Activated T-cell treated with anti-CD3 and anti-CD28 coated beads, Interleukin-2, amount 50 U/mL, for 48 hours (primary cell): ENCODE data around the gene UBE2I.

Experiments
- DNase-seq, 2 experiments: peaks; one replicate each; pipeline ENCODE4 v3.0.0-alpha.2; 2020

UBE2I gene

DNA sequence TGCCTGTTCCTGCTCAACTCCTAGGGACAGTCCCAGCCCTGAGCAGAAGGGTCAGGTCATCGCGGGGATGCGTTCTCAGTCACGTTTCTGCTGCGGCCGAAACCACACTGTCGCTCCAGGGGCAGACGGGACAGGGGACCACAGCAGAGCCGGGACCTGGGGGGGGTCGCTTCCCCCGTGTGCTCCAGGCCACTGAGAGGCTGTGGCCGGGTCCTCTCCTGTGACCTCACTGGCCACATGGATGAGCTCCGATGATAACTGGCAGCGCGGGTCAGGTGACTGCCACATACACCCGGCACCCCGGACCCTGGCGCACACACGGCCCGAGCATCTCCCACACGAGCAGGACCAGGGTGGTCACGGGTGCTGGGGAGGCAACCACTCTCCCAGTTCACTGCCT is 55.1 kb downstream of the UBE2I start:
- no peak for DNase-seq

DNA sequence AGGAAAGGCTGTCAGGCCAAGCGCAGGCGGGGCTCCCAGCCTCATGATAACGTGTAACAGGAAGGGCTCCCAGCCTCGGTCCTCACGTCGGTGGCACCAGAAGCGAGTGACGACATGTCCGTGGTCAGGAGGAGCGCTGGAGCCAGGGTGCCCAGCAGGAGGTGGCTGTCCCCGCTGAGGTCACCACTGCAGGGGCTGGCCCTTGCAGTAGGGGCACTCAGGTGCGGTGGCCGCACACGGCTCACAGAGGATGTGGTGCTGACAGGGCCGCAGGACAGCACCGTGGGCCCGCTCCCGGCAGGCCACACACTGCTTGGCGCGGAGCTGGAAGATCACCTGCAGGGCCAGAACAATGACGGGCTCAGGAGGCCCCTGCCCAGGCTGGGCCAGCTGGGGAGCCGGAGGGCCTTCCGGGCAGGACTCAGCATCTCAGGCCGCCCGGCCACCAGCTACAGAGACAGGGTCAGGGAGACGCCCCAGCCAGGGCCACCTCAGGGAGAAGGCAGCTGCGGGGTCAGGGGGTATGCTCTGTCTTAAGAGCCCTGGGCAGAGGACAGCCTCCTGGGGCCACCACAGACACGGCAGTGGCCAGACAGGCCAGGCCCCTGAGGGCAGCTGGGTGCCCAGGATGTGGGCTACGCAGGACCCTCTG is 56.8 kb downstream of the UBE2I start:
- DNase-seq: no peak

DNA sequence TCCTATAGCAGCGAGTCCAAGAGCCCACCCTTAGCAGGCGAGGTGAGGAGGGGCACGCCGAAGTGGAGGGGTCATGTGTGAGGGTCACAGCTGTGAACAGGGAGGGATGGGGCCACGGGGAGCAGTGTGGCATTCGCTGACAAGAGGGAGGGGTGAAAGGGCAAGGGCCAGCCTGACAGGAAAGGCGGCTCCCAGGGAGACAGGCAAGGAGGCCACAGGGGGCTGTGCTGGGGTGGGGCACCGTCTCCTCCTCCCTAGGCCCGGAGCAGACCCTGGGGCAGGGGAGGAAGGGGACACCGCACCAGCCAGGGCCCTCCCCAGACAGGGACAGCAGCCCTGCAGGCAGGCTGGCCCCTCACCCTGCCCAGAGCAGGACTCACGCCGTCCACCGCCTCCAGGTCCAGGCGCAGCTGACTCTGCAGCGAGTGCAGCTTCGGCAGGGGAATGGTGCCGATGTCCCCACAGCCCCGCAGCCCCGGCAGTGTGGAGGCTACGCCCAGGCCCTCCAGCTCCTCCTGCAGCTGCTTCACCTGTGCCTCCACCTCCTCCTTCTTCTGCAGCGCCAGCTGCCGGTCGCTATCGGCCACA is 57.4 kb downstream of the UBE2I start:
- no peak for DNase-seq

DNA sequence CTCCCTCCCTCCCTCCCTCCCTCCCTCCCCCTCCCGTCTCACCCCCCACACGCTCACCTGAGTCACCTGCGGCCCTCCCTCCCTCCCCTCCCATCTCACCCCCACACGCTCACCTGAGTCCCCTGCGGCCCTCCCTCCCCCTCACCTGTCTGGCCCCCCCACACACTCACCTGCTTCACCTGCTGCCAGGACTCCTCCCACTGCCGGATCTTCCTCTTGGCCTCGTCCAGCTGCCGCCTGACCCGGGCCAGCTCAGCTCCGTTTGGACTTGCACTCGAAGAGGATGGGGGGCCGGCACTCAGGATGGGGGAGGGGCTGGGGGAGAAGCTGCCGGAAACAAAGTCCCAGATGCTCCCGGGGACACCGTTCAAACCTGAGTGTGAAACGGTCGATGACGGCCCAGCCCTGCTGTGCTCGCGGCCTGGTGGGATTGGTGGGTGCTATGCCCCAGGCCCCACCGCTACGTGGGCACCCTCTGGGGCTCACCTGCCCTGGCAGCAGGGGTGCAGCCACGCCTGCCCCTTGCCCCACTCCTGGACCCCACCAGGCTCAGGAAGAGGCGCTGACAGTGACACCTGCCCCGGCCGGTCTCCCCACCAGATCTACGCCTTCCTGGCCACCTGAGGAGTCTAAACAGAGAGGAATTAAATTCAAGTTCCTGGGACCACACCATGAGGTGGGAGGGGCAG is 58.2 kb downstream of the UBE2I start:
- no peak for DNase-seq

DNA sequence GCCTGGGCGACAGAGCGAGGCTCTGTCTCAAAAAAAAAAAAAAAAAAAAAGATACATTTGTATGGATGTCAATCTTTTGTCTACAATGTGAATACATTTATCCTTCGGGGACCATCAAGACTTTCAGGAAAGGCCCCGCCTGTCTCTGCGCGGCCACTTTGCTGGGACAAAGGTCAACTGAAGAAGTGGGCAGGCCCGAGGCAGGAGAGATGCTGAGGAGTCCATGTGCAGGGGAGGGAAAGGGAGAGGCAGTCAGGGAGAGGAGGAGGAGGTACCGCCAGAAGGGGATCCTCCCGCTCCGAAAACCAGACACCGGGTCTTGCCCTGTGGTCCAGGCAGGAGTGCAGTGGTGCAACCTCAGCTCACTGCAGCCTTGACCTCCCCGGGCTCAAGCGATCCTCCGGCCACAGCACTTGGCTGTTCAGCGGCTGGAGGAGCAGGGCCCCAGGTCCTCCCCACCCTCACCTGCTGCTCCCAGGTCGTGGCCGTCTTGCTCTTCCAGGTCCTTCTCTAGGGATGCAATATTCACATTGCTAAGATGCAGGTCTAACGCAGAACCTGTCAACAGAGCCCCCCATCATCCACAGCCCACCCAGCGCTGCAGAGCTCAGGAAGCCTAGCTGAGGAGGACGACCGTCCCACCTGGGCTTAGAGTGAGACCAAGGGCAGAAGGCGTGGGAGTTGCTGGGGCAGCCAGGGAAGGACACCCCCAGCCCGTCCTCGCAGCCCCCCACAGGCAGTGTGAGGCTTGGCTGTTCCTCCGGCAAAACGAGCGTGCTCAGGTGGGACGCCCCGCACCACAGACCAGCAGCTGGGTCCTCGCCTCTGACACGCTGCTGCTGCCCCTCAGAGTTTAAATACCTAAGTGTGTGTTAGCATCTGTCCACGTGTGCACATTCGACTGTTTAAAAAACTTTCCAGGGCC is 61.9 kb downstream of the UBE2I start:
- DNase-seq: no peak

DNA sequence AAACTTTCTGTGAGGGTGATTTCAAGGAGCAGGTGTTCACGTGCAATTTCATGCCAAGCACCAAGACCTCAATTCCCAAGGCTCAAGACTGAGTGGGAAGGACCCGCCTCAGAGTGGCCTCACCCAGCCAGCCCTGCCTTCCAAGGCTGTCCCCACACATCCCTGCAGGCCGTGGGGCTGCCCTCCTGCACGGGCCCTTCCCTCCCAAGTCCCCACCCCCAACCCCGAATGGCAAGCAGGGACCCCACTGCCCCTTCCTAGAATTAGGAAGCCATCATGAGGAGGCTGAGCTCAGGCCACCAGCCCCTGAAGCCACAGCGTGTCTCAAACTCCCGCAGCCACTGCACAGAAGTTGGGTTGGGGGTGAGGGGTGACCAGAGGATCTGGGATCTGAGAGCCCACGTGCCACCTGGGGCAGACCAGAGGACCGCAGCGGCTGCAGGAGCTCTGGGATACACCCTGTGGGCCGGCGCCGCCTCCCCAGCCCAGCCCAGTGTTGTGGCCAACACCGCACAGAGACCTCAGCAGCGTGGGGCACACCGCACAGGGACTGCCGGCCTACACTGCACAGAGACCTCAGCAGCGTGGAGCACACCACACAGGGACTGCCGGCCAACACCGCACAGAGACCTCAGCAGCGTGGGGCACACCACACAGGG is 63.0 kb downstream of the UBE2I start:
- no peak for DNase-seq

DNA sequence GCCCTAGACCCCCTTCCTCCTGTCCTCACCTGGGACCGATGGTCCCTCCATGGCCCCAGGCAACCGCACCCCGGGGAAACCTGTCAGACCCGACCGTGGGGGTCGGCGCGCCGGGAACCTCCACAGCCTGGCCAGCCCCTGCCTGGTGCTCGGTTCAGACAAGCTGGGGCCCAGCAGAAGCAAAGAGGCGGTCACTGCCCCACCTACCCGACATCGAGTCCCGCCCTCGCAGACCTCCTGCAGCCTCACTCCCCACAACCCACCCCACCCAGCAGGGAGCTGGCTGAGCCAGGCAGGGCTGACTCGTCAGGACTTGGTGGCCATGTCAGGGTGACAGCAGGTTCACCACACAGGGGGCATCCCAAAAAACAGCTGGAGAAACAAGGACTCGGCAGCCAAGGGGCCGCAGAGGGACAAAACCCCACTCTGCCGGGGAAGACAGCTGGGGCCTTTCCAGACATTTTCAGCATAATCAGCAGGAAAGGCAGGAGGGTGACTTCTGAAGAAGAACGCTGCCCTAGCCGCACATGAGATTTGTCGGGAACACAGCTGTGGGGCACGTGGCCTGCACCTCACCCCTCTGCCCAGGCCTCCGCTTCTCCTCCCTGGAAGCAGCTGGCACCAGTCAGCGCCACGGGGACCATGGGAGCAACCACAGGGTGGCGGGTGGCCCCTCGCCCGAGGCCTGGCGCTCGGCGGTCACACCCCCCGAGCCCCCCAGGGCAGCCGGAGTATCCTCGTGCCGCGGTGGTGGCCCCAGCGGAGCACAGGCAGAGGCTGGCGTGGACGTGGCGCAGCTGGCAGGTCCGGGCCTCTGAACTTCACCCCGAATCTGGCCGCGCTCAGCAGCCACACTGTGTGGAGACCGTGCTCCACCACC is 65.2 kb downstream of the UBE2I start:
- no peak for DNase-seq

DNA sequence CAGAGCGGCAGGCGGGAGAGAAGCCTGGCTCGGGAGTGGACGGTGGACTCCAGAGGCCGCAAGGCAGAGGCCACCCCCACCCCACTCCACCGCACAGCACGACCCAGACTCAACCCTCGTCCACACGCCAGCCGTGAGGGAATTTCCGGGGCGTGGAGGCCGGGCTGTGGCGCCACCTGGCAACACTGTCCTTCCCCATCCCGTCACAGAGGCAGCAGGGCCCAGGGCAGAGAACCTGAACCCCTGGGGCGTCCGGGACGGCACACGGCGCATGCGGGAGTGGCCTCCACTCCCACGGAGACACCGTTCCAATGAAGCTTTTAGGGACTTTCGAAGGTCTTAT is 65.8 kb downstream of the UBE2I start:
- no peak for DNase-seq

DNA sequence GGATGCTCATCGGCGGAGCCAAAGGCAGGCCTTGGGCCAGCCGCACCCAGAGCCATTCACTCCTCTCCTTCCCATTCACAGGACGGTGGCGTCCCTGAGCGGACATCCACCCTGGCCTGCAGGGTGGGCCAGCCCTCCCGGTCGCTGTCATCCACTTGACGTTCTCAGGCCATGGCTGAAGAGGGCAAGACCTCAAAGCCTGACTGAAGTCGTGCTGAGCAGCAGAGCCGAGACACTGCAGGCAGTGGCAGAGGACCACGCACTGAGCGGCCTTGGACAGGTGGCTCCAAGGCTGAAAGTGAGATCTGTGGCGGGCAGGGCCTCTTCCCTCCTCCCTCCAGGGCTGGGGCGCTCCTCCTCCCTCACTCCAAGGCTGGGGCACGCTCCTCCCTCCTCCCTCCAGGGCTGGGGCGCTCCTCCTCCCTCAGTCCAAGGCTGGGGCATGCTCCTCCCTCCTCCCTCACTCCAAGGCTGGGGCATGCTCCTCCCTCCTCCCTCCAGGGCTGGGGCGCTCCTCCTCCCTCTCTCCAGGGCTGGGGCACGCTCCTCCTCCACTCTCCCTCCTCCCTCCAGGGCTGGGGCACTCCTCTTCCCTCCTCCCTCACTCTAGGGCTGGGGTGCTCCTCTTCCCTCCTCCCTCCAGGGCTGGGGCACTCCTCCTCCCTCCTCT is 66.4 kb downstream of the UBE2I start:
- no peak for DNase-seq
